Chondrocyte (in vitro differentiated cells): ENCODE data around the gene JAG2. TPM values are rescaled to one million over a fixed set of nuclear protein-coding genes. Genes with fewer than 3 reads are reported as not detected.

Experiments
- DNase-seq: peaks from one replicate; pipeline ENCODE4 v3.0.0; 2021; ENCODE audit warnings: mixed read lengths, low spot score
- H3K27ac Mint-ChIP-seq: one replicate; pipeline ENCODE4 v1.8.0; 2021; ENCODE audit warnings: mild to moderate bottlenecking, moderate library complexity, mixed read lengths; ENCODE audit not compliant: unreplicated experiment
- H3K27me3 Mint-ChIP-seq: 2 replicates; pipeline ENCODE4 v1.8.0; 2021; ENCODE audit warnings: low read depth, mixed read lengths
- H3K36me3 Mint-ChIP-seq: 2 replicates; pipeline ENCODE4 v1.8.0; 2021; ENCODE audit warnings: low read depth, mixed read lengths
- H3K4me1 Mint-ChIP-seq: 2 replicates; pipeline ENCODE4 v1.8.0; 2021; ENCODE audit warnings: low read depth, mild to moderate bottlenecking, mixed read lengths
- H3K4me3 Mint-ChIP-seq: one replicate; pipeline ENCODE4 v1.8.0; 2021; ENCODE audit warnings: mild to moderate bottlenecking, moderate library complexity, mixed read lengths; ENCODE audit not compliant: unreplicated experiment
- H3K9me3 Mint-ChIP-seq: 2 replicates; pipeline ENCODE4 v1.8.0; 2021; ENCODE audit warnings: low read depth, mixed read lengths
- CTCF ChIP-seq: fragments of 200-600 bp; sonication (generic); IDR thresholded peaks from 2 replicates; pipeline ENCODE4 v1.5.0; 2021; ENCODE audit warnings: antibody characterized with exemption, mild to moderate bottlenecking, moderate library complexity
- total RNA-seq: library from RNA; stranded (reverse); gene quantifications from 3 replicates; pipeline ENCODE4 v1.2.1, GENCODE V29; 2021

JAG2 gene
- total RNA-seq, 1 donor from 2014 or later, result 18.2 TPM

- Mint-ChIP-seq H3K27ac (no peak overlapping the region), H3K27me3 (no peaks in the 10 kb centered on the region), H3K4me1 (no peaks in the 10 kb centered on the region), H3K36me3 (peaks cover 3% of the 10 kb centered on the region), H3K4me3 (no peak overlapping the region), H3K9me3 (no peaks in the 10 kb centered on the region)
- TF ChIP-seq CTCF, result no peak
- peak; percentile 88 for DNase-seq
Observed at GRCh38 chr14:105153739-105154475, 14.7 kb downstream of the JAG2 start.

- H3K4me1 Mint-ChIP-seq, result no peaks in the 10 kb centered on the region
- H3K9me3 Mint-ChIP-seq, result no peaks in the 10 kb centered on the region
- no peak for TF ChIP-seq CTCF
- no peaks in the 10 kb centered on the region for H3K27me3 Mint-ChIP-seq
- H3K4me3 Mint-ChIP-seq, result no peak overlapping the region
- DNase-seq, result peak; percentile 79
- H3K36me3 Mint-ChIP-seq, result peaks cover 3% of the 10 kb centered on the region
- no peak overlapping the region for H3K27ac Mint-ChIP-seq
Observed at GRCh38 chr14:105153331-105153731, 15.2 kb downstream of the JAG2 start.

GRCh38 chr14:105152794-105153241, 15.8 kb downstream of the JAG2 start:
- Mint-ChIP-seq H3K27me3 (no peaks in the 10 kb centered on the region), H3K4me3 (no peak overlapping the region), H3K27ac (no peak overlapping the region), H3K36me3 (peaks cover 3% of the 10 kb centered on the region), H3K4me1 (no peaks in the 10 kb centered on the region), H3K9me3 (no peaks in the 10 kb centered on the region)
- peak; percentile 78 for DNase-seq
- no peak for TF ChIP-seq CTCF

- H3K27me3 Mint-ChIP-seq, result no peaks in the 10 kb centered on the region
- no peak for TF ChIP-seq CTCF
- H3K9me3 Mint-ChIP-seq, result no peaks in the 10 kb centered on the region
- H3K4me1 Mint-ChIP-seq, result no peaks in the 10 kb centered on the region
- H3K27ac Mint-ChIP-seq, result no peak overlapping the region
- DNase-seq, result peak; percentile 89
- no peak overlapping the region for H3K4me3 Mint-ChIP-seq
- H3K36me3 Mint-ChIP-seq, result peaks cover 5% of the 10 kb centered on the region
Observed at GRCh38 chr14:105151838-105152793, 16.5 kb downstream of the JAG2 start.

GRCh38 chr14:105151084-105151837, 17.3 kb downstream of the JAG2 start:
- H3K36me3 Mint-ChIP-seq, result peaks cover 6% of the 10 kb centered on the region
- H3K27me3 Mint-ChIP-seq, result no peaks in the 10 kb centered on the region
- no peaks in the 10 kb centered on the region for H3K4me1 Mint-ChIP-seq
- no peak overlapping the region for H3K27ac Mint-ChIP-seq
- H3K4me3 Mint-ChIP-seq, result no peak overlapping the region
- DNase-seq, result peak; percentile 81
- no peaks in the 10 kb centered on the region for H3K9me3 Mint-ChIP-seq
- no peak for TF ChIP-seq CTCF
